Measurements from ENCODE around the gene EFS. TPM values are rescaled to one million over a fixed set of nuclear protein-coding genes. Genes with fewer than 3 reads are reported as not detected.

Gene EFS
- total and polyA plus RNA-seq, 8 donors = 3.1 to 20.6 (median 6.2) TPM

DNA sequence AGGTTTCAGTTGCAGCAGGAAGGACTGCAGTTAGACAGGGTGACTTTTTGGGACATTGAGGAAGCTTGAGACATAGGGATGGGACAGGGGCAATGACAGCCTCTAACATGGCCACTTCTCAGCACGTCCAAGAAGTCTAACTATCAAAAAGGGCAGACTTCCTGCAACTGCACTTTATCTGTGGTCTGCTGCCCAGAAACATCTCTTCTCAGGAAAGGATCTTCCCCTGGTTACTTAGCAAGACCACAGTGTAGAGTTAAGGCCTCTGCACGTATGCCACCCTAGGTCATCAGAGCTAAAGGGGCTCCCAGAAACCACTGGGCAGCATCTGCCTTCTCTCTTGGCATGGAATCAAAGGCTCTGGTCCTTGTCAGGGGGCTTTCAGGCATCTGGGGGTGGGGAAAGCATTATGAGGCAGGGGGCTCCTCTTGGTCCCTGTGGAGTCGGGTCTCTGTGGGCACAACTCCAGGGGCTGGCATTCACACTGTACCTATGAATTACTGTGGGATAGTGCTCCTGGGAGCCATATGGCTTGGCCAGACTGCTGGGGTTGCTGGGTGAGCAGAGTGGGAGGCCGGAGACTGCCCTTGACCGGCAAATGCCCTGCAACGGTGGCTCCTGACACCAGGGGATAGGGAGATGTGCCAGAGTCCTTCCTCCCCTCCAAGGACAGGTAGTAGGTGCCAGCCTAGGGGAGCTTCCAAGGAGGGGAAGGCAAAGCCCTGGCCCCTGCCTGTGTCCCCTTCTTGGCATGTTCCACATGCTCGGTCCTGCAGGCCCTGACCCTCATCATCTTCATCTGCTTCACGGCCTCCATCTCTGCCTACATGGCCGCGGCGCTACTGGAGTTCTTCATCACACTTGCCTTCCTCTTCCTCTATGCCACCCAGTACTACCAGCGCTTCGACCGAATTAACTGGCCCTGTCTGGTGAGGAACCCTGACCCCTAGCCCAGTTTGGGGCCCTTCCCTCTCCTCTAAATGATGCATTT lies 12.9 kb upstream of the EFS start:
- intact Hi-C loops (cut with DNase I; ENCODE audit: low total_unique reads) = no loop called here
- 79 to 90% (median 87%) methylated on average over 14 of the region's 14 CpGs for WGBS, 5 donors
- Histone ChIP-seq H3K36me3 (no peaks in the 10 kb centered on the region), H3K4me1 (peaks cover 0 to 10% (median 0%) of the 10 kb centered on the region in 4 donors), H3K27ac (no peak overlapping the region), H3K4me3 (no peak overlapping the region), H3K9me3 (no peaks in the 10 kb centered on the region), H3K27me3 (peaks cover 0 to 28% (median 0%) of the 10 kb centered on the region in 3 donors)
- DNase-seq = no peak
- TF ChIP-seq POLR2A (IDR thresholded peaks at IDR 0.05) (no peak), POLR2AphosphoS5 (IDR thresholded peaks at IDR 0.05) (no peak), EP300 (IDR thresholded peaks at IDR 0.05) (no peak)
- TF ChIP-seq, protein P1, sequence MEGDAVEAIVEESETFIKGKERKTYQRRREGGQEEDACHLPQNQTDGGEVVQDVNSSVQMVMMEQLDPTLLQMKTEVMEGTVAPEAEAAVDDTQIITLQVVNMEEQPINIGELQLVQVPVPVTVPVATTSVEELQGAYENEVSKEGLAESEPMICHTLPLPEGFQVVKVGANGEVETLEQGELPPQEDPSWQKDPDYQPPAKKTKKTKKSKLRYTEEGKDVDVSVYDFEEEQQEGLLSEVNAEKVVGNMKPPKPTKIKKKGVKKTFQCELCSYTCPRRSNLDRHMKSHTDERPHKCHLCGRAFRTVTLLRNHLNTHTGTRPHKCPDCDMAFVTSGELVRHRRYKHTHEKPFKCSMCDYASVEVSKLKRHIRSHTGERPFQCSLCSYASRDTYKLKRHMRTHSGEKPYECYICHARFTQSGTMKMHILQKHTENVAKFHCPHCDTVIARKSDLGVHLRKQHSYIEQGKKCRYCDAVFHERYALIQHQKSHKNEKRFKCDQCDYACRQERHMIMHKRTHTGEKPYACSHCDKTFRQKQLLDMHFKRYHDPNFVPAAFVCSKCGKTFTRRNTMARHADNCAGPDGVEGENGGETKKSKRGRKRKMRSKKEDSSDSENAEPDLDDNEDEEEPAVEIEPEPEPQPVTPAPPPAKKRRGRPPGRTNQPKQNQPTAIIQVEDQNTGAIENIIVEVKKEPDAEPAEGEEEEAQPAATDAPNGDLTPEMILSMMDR (IDR thresholded peaks at IDR 0.05) = no peak

DNA sequence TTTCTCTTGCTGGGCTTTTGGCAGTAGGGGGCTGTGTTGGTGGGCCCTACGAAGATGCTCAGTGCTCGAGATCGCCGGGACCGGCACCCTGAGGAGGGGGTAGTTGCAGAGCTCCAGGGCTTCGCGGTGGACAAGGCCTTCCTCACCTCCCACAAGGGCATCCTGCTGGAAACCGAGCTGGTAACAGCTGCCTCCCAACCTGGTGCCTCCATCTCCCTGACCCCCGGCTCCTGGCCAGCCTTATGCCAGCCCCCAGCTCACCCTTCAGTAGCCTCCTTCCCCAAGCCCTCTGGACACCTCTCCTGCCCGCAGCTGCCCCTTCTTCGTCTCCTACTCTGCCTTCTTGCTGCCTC lies 12.2 kb upstream of the EFS start:
- 44 to 64% (median 54%) methylated on average over 9 to 11 of the region's 11 CpGs for WGBS, 5 donors
- no peak for DNase-seq
- no peaks in the 10 kb centered on the region for H3K9me3 ChIP-seq
- H3K27ac ChIP-seq = peak overlapping the region in 1 of 5 donors; percentile 20
- peaks cover 0 to 10% (median 0%) of the 10 kb centered on the region in 4 donors for H3K4me1 ChIP-seq
- H3K4me3 ChIP-seq = peak overlapping the region in 1 of 4 donors; percentile 12
- TF ChIP-seq, protein P1 (IDR thresholded peaks at IDR 0.05) = no peak
- no peak for TF ChIP-seq POLR2AphosphoS5 (IDR thresholded peaks at IDR 0.05)
- no peak for TF ChIP-seq POLR2A (IDR thresholded peaks at IDR 0.05)
- TF ChIP-seq EP300 (IDR thresholded peaks at IDR 0.05) = no peak
- intact Hi-C loops (cut with DNase I; ENCODE audit: low total_unique reads) = no loop called here
- H3K36me3 ChIP-seq = no peaks in the 10 kb centered on the region
- H3K27me3 ChIP-seq = peaks cover 0 to 25% (median 0%) of the 10 kb centered on the region in 3 donors

DNA sequence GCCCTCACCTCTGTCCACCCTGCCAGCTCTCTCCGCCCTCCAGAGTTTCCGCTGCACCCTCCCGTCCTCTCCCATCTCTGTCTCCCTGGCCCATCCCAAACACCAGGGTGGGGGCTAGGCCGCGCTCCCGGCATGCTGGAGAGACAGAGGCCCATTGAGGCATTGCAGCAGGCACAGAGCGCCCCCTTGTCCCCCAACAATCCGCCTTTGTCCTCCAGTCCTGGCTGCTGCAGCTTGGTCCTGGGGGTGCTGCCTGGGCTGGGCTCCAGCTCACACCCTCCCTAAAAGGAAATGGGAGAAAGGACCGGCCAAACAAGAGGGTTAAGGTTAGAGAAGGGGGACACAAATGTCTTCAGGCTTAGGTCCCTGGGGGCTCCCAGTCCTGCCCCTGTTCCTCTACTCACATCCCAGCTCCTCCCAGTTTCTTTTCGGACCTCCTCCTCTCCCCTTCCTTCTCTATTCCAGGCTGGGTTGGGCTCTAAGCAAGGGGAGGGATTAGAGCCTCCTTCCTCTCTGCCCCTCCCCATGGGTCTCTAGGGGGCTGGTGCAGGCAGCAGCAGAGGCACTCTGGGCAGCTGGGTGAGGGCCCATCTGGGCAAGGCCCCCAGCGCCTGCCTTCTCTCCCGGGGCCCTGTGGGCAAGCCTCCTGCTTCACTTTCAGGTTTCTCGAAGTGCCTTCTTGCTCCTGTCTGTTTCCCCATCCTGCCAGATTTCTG lies 11.7 kb upstream of the EFS start, which contains the start of gene CMTM5:
Gene CMTM5 (plus strand): TSS at position 565 of the 716 bp plus-strand sequence. CDS start 206 bp downstream, outside the sequence.
- H3K9me3 ChIP-seq = no peaks in the 10 kb centered on the region
- 52 to 58% (median 58%) methylated on average over 11 to 13 of the region's 13 CpGs for WGBS, 5 donors
- TF ChIP-seq POLR2AphosphoS5 (IDR thresholded peaks at IDR 0.05) (no peak), EP300 (IDR thresholded peaks at IDR 0.05) (no peak), POLR2A (IDR thresholded peaks at IDR 0.05) (no peak)
- TF ChIP-seq, protein P1 (IDR thresholded peaks at IDR 0.05) = no peak
- H3K36me3 ChIP-seq = no peaks in the 10 kb centered on the region
- intact Hi-C loops (cut with DNase I; ENCODE audit: low total_unique reads) = no loop called here
- peak within 1 kb of the TSS in 3 of 4 donors; percentile 12 to 17 (median 17) for H3K4me3 ChIP-seq
- H3K4me1 ChIP-seq = peaks cover 0 to 10% (median 0%) of the 10 kb centered on the region in 4 donors
- peak in 1 of 2 donors; percentile 79 for DNase-seq
- H3K27me3 ChIP-seq = peaks cover 0 to 19% (median 0%) of the 10 kb centered on the region in 3 donors
- peak within 1 kb of the TSS in 1 of 5 donors; percentile 20 for H3K27ac ChIP-seq
